RWPE2 (cell line): ENCODE results near the gene AIP.

Source experiments
- ATAC-seq: fragments of 200-7000 bp; cut with Tn5 transposase; 3 replicates; pipeline ENCODE4 v1.9.1; 2021; ENCODE audit warnings: low read depth
- DNase-seq: peaks from one replicate; pipeline ENCODE4 v3.0.0-alpha.2; 2020; ENCODE audit warnings: low spot score
- H3K27ac ChIP-seq: fragments of 450-650 bp; 2 replicates; pipeline ENCODE4 v1.5.1; 2017; ENCODE audit warnings: mild to moderate bottlenecking; ENCODE audit not compliant: poor library complexity, severe bottlenecking
- H3K27me3 ChIP-seq: fragments of 250-450 bp; sonication (Bioruptor Pico); 2 replicates; pipeline ENCODE4 v1.5.1; 2021; ENCODE audit warnings: mild to moderate bottlenecking, moderate library complexity; ENCODE audit not compliant: insufficient read depth, poor library complexity, severe bottlenecking
- H3K36me3 ChIP-seq: fragments of 250-450 bp; sonication (Bioruptor Pico); 2 replicates; pipeline ENCODE4 v1.5.1; 2020; ENCODE audit warnings: low read depth, mild to moderate bottlenecking, moderate library complexity
- H3K4me1 ChIP-seq: fragments of 250-450 bp; sonication (Bioruptor Pico); 2 replicates; pipeline ENCODE4 v1.5.1; 2021; ENCODE audit warnings: mild to moderate bottlenecking, moderate library complexity; ENCODE audit not compliant: insufficient read depth, poor library complexity, severe bottlenecking
- H3K4me3 ChIP-seq: fragments of 250-450 bp; sonication (Bioruptor Pico); 2 replicates; pipeline ENCODE4 v1.5.1; 2021; ENCODE audit warnings: mild to moderate bottlenecking, moderate library complexity; ENCODE audit not compliant: severe bottlenecking
- H3K9me3 ChIP-seq: fragments of 250-450 bp; sonication (Bioruptor Pico); 2 replicates; pipeline ENCODE4 v1.5.1; 2021; ENCODE audit warnings: mild to moderate bottlenecking, moderate library complexity; ENCODE audit not compliant: severe bottlenecking
- TF ChIP-seq, protein P1 (sequence below): fragments of 450-650 bp; IDR thresholded peaks from one replicate; pipeline ENCODE4 v1.5.1; 2017; ENCODE audit warnings: mild to moderate bottlenecking, moderate library complexity; ENCODE audit not compliant: poor library complexity, severe bottlenecking

The AIP gene

DNA sequence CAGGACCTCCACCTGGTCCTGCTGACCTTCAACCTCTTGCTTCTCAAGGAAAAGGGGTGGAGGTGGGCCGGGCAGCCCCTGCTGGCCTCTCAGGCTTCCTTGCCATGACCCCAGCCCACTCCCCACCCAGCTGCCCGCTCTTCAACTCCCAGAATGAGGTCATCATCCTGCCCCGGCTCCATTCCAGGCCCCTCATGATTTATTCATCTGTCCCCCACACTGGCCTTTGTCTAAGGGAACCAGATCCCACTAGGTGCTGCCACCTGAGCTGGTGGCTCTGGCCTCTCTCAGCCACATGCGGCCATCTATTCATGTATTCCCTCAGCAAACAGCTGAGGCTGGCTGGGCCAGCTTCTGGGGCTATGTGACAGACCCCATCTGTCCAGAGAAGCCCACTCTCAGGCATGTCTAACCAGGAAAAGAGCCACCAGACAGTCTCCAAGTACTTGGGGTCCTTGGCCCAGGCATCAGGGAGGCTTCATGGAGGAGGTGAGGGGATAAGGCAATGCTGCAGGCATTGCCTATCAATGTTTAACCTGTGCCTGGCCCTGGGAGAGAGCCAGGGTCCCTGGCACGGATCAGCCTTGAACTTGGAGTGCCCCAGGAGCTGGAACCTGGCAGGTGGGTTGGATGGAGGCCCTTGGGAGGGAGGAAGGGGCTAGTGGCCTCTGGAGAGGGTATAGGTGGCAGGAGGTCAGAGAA, 42.6 kb downstream of the AIP start:
- TF ChIP-seq, protein P1, sequence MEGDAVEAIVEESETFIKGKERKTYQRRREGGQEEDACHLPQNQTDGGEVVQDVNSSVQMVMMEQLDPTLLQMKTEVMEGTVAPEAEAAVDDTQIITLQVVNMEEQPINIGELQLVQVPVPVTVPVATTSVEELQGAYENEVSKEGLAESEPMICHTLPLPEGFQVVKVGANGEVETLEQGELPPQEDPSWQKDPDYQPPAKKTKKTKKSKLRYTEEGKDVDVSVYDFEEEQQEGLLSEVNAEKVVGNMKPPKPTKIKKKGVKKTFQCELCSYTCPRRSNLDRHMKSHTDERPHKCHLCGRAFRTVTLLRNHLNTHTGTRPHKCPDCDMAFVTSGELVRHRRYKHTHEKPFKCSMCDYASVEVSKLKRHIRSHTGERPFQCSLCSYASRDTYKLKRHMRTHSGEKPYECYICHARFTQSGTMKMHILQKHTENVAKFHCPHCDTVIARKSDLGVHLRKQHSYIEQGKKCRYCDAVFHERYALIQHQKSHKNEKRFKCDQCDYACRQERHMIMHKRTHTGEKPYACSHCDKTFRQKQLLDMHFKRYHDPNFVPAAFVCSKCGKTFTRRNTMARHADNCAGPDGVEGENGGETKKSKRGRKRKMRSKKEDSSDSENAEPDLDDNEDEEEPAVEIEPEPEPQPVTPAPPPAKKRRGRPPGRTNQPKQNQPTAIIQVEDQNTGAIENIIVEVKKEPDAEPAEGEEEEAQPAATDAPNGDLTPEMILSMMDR: no peak
- DNase-seq (no peak), ATAC-seq (no peak)
- no peaks in the 10 kb centered on the region for H3K27me3 ChIP-seq
- H3K36me3 ChIP-seq: no peaks in the 10 kb centered on the region
- no peak overlapping the region for H3K4me3 ChIP-seq
- no peak overlapping the region for H3K27ac ChIP-seq
- no peaks in the 10 kb centered on the region for H3K9me3 ChIP-seq
- no peaks in the 10 kb centered on the region for H3K4me1 ChIP-seq

DNA sequence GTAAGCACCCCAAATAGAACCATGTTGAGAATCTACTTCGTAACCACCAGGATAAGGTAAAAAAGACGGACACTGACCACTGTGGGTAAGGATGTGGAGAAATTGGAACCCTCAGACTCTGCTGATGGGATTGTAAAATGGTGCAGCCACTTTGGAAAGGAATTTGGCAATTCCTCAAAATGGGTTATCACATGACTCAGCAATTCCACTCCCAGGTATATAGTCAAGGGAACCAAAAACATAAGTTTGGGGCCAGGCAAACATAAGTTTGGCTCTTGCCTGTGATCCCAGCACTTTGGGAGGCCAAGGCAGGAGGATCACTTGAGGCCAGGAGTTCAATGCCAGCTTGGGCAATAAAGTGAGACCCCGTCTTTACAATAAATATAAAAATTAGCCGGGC, 45.5 kb downstream of the AIP start:
- no peaks in the 10 kb centered on the region for H3K36me3 ChIP-seq
- no peak overlapping the region for H3K4me3 ChIP-seq
- peaks cover 6% of the 10 kb centered on the region for H3K9me3 ChIP-seq
- no peak overlapping the region for H3K27ac ChIP-seq
- no peaks in the 10 kb centered on the region for H3K4me1 ChIP-seq
- ATAC-seq (no peak), DNase-seq (no peak)
- TF ChIP-seq, protein P1: no peak
- H3K27me3 ChIP-seq: no peaks in the 10 kb centered on the region

DNA sequence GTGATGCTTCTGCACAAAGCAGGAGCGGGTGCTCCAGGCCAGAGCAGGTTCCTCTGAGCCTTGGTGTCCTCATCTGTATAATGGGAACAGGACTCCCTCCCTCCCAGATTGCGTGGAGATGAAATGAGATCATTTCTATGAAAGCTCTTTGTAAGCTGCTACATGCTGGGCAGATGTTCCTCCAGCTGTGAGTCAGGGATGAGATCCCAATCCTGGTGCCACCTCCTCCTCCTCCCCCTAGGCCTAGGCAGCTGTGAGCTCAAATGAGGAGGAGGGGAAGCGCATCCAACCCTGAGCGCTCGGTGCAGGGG, 47.4 kb downstream of the AIP start:
- TF ChIP-seq, protein P1: no peak
- Histone ChIP-seq H3K27me3 (no peaks in the 10 kb centered on the region), H3K4me1 (no peaks in the 10 kb centered on the region), H3K4me3 (no peak overlapping the region), H3K27ac (no peak overlapping the region), H3K36me3 (no peaks in the 10 kb centered on the region), H3K9me3 (peaks cover 20% of the 10 kb centered on the region)
- no peak for ATAC-seq
- DNase-seq: no peak

DNA sequence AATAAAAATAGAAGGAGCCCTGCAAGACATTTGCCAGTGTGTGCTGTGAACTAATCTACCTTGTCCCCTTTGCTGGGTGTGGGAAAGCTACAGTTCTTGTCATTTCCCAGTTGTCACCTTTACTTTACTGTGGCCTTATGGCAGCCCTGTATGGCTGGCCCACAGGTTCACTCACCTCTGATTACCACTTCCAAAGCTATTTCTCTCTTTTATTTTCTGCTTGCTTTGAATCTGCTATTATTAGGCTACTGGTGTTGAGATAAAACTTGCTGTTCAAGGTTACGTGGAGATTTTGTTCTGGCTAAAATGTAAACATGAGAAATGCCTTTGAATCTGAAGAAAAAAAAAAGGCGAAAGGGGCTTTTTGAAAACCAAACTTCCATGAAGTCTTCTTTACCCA, 50.1 kb downstream of the AIP start:
- no peaks in the 10 kb centered on the region for H3K27me3 ChIP-seq
- ATAC-seq (no peak), DNase-seq (no peak)
- H3K36me3 ChIP-seq: no peaks in the 10 kb centered on the region
- H3K9me3 ChIP-seq: peaks cover 24% of the 10 kb centered on the region
- no peak overlapping the region for H3K27ac ChIP-seq
- H3K4me1 ChIP-seq: no peaks in the 10 kb centered on the region
- H3K4me3 ChIP-seq: no peak overlapping the region
- TF ChIP-seq, protein P1: no peak

DNA sequence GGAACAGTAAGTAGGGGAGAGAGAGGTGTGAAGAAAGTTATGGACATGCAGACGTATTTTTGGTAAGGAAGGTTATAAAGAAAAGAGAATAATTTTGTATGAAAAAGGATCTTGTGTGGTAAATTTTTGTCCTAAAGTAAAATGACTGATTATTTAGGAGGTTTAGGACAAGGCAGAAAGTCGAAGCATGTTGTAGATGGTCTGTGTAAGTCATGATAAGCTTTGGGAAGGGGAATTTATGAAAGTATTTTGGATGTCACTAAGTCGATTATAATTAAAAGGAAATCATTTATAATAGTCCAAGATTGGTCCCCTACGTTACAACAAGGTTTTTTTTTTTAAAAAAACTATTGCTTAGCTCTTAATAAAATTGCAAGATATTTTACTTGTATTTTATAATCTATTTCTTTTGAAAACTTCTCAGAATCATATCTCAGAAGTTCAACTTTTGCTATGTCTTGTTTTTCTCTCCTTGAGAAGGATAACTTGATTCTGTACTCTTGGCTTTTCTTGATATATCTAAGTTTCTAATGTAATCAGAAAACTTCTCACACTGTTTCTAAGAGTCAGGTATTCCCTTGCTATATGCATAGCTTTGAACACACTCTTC, 51.3 kb downstream of the AIP start:
- Histone ChIP-seq H3K27me3 (no peaks in the 10 kb centered on the region), H3K4me3 (no peak overlapping the region), H3K27ac (no peak overlapping the region), H3K36me3 (no peaks in the 10 kb centered on the region), H3K9me3 (peaks cover 24% of the 10 kb centered on the region), H3K4me1 (no peaks in the 10 kb centered on the region)
- DNase-seq (no peak), ATAC-seq (no peak)
- TF ChIP-seq, protein P1: no peak
